Activated gamma-delta T cell (primary cell): ENCODE results near the gene MRPL20.
A peak's percentile ranks its signal among the peaks of the same experiment; 100 is the strongest.
"Not testable (repeated sequence)": the region's sequence is repeated elsewhere in the genome, so short reads cannot be mapped to it uniquely, and the experiment has no call there.

Source experiments
- DNase-seq: peaks from one replicate; lab custom pipeline; 2025; lab: John Stamatoyannopoulos, UW

Gene MRPL20

DNA sequence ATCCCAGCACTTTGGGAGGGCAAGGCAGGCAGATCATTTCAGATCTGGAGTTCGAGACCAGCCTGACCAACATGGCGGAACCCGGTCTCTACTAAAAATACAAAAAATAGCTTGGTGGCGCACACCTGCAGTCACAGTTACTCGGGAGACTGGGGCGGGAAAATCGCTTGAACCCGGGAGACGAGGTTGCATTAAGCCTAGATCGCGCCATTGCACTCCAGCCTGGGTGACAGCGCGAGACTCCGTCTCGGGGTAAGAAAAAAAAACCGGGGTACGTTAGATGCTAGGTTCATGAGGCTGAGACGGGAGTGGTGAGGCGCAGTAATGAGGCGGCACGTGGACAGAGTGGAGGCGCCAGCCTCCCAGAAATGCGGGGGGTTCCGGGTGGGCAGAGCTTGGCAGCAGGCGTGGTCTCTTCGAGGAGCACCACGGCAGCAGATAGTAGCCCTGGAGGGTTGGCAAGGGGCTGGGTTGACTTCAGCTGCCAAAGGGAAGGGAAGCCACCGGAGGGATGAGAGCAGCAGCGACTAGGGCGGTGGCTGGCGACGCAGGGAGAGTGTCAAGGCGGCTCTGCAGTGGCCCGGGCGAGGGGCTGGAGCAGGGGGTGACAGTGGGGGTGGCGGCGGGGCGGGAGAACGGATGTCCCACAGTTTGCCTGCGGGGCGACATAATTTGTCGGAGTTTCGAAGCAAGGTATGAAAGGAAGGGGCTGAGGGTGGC is 832 bp downstream of the MRPL20 start:
- no peak for DNase-seq

DNA sequence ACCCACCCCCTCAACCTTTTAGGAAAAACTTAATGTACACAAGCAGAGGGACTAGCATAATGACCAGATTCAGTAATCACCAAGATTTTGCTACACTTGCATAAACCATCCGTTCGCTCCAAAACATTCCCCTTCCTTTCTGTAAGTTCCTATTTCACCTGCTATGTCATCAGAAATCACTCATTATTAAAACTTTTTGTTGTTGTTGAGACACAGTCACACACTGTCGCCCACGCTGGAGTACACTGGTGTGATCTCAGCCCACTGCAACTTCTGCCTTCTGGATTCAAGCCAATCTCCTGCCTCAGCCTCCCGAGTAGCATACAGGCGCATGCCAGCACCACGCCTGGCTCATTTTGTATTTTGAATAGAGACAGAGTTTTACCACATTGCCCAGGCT is 3.4 kb downstream of the MRPL20 start:
- DNase-seq: no peak

- DNase-seq: not testable (repeated sequence)
Measured at GRCh38 chr1:1402901-1403392, 4.1 kb downstream of the MRPL20 start.

DNA sequence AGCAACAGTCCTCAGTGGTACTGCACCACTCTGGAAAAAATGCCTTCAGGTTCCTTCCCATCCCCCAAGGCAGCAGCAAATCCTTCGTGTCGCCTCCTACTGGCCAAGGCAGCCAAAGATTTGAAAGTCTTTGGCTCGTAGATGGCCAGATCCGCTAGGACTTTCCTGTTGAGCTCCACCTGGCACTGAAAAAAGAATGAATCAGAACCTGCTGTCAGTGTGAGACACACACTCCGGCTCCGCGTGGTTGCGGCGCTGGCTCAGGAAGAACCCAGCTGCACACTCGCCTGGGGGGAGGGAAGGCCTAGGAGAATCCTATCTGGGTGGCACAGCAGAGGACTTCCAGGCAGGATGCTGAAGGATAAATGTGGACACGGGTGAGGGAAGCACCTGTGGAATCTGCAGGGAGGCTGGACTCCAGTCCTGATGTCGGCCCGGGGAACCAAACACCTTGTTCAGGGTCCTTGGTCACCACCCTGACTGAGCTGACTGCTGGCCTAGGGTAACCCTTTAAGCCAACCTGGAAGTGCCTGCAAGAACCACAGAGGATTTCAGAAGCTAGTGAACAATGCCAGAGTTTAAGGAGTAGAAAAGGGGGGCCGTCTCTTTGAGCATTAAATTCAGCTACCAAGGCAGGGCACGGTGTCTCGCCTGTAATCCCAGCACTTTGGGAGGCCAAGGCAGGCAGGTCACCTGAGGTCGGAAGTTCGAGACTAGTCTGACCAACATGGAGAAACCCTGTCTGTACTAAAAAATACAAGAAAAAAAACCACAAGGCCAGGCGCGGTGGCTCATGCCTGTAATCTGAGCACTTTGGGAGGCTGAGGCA is 4.8 kb downstream of the MRPL20 start:
- DNase-seq: no peak

DNA sequence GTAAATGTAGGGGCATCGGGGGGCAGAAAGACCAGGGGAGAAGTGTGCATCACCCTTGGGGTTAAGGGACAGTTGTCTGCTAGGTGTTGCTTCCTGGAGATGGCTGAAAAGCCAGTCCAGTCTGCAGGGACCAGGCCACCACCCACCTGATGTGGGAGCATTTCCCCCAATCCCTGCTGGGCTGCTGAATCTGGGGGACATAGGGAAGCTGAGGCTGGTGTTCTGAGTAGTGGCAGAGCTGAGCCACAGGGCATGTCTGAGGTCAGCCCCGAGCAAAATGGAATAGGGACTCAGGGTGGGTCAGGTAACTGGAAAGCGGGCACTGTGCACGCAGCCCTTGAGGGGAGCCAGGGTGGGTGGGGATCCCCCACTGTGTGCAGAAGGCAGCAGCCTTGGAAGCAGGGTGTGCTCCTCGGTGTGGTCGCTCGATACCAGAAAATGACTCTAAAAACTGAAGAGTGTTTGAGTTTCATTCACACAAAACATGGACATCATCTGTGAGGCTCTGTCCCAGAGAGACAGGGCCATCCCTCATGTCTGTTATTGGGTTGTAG is 5.6 kb downstream of the MRPL20 start:
- no peak for DNase-seq

GRCh38 chr1:1400576-1401456 is 6.3 kb downstream of the MRPL20 start:
- DNase-seq: no peak

GRCh38 chr1:1399872-1400575 is 7.1 kb downstream of the MRPL20 start:
- no peak for DNase-seq

- peak; percentile 99 for DNase-seq
Measured at GRCh38 chr1:1399187-1399871, 7.8 kb downstream of the MRPL20 start, which contains the start of gene CCNL2. Gene CCNL2, minus strand, starts transcription at chr1:1399335. Its CDS starts 29 bp downstream, at chr1:1399306.

DNA sequence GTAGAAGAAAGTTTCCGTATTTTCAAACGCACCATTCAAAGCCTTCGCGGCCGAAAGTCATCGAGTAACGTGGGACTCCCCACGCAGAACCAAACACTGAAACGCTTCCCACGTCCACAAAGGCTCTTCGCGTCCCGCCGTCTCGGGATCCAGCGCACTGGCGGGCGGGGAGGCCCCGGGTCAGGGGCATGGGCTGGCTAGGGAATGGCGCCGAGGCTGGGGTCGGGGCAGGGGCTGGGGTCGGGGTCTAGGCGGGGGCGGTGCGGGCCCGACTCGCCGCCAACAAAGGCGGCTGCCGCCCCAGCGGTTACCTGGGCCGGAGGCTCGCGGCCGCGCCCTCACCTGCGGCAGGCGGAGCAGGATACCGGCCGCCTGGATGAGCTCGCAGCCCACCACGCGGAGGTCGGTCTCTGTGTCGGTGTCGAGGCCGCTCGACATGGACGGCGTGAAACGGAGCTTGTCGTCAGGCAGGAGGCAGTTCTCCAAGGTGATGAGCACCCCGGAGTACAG is 8.4 kb downstream of the MRPL20 start:
- DNase-seq: no peak

DNA sequence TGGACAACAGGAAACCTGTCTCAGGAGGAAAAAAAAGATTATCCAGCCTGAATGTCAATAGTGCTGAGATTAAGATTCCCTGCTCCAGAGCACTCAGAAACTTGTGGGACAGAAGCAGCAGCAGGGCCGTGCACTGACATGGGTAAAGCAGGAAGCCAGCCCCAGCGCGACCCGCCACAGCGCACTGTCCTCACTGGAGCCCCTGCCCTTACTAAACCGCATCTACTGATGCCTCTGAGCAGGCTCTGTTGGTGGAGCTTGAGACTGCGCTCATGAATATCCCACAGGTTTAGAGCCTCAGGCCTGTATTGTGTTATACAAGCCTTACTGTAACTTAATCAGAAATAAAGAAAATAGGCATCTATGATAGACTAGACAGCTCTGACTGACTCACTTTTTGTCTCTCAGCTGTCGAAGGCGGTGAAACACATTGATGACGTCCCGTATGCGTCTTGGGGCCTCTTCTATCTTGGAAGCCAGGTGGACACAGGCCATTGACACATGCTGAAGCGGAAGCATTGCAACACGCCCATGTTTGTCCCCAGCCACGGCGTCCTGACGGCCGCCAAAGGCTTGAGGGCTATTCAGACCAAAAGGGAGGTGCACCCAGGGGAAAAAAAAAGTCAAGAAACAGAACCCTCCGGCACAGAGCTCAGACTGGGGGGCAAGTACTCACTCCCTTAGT is 9.1 kb downstream of the MRPL20 start:
- DNase-seq: no peak

DNA sequence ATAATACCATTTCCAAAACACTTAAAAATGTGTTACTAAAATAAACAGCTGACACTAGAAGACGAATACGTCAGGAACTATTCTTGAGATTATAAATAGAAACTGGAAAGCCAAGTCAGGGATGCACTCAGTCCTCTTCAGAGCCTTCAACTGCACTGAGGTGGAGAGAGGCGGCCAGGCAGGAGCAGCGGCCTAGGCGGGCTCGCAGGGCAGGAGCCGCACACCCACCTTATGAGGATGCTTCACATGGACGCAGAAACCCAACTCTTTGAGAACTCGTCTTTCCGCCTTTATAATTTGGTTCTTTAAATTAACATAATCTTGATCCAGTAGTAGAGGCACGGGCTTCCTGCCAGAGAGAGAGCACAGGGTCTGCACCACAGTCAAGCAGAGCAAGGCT is 11.9 kb downstream of the MRPL20 start:
- no peak for DNase-seq

GRCh38 chr1:1394116-1394515 is 13.0 kb downstream of the MRPL20 start:
- no peak for DNase-seq

- DNase-seq: no peak
Measured at GRCh38 chr1:1393428-1393827, 13.7 kb downstream of the MRPL20 start.

DNA sequence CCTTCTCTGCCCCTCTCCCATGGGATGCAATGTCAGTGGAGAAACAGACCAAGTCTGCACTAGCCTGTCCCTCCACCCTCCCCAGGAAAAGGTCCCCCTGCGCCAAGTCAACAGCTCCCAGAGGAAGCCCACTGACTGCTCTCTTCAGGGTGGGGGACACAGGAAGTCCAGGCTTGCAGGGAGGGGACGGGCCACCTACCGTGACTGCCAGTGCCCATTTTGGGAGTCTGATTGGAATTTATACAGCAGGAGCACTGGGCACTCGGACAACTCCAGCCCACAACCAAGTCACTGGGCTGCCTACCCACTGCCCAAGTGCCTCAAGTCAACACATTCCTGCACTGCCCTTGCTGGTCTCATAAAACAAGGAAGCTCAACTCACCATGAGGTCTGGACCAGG is 14.1 kb downstream of the MRPL20 start:
- no peak for DNase-seq

DNA sequence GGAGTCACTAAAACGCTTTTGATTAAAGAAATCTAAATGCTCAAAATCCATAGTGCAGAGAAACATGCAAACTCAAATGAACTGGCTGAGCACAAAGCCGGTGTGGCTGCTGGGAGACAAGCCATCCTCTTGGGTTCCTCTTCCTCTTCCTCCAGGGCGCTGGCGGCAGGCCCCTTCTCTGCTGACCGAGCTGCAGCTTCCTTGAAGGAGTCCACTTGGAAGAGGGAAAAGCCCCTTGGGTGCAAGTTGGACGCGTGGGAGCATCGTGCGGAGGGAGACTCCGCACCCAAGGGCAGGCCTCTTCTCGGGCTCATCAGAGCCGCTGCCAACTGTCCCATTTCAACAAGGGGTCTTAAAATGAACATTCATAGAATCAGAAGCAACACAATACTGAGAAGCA is 15.9 kb downstream of the MRPL20 start:
- no peak for DNase-seq

- DNase-seq: no peak
Measured at GRCh38 chr1:1390675-1391074, 16.4 kb downstream of the MRPL20 start.

GRCh38 chr1:1388078-1388472 is 19.0 kb downstream of the MRPL20 start:
- DNase-seq: no peak

DNA sequence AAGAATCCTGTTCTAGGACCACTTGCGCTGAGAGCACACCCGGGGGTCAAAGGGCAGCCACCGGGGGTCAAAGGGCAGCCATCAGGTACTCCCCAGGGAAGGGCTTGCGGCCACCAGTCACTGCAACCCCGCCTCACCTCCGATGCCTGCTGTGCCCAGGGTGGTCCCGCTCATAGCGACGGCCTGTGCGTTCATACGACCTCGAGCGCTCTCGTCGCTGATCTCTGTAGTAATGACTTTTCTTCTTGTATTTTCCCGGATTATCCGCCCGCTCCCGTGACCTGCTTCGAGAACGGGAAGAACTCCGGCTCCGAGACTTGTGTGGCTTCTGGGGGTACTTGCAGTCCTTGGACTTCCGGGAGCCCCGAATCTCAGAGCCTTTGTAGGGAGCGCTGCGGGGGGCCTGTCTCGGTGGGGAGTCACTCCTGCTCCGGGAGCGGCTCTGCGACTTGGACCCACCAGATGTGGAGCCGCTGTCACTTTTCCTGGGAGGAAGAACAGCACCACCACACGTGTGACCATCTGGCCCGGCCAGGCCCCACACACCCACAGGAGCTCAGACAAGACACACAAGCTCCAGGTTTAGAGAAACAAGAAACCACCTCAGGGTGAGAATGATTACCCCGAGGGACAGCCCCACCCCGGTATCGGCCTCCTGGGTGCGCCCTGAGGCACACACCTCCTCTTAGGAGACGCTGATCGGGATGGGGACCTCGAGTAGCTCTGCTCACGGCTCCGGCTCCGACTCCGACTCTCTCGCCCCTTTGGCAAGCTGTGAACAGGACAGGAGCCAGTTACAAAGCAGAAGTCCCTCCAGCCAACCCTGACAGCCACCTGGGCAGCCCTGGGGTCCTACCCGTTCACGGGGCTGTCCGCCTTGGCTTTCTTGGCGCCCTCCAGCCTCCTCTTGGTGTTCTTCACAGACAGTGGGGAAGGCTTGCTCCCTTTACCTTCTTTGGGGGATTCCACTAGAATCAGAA is 19.7 kb downstream of the MRPL20 start:
- DNase-seq: no peak

GRCh38 chr1:1385931-1386330 is 21.2 kb downstream of the MRPL20 start:
- no peak for DNase-seq
